K562 (cell line): ENCODE results near the gene MCM5. TPM values are rescaled to one million over a fixed set of nuclear protein-coding genes. Genes with fewer than 3 reads are reported as not detected.
A peak's percentile ranks its signal among the peaks of the same experiment; 100 is the strongest.

Source experiments
- ID3 ChIP-seq, 2 experiments: fragments of 250-450 bp in 1 of 2; fragments of 450-650 bp in 1 of 2; sonication (Bioruptor Pico) in 1 of 2; IDR thresholded peaks; 2 replicates each; pipeline versions ENCODE4 v1.6.1 to v1.8.0; 2016 to 2021; ENCODE audit warnings: mild to moderate bottlenecking in 2 of 2, moderate library complexity in 2 of 2, missing compliant biosample characterization in 1 of 2, missing genetic modification characterization in 1 of 2
- LEF1 ChIP-seq: fragments of 450-650 bp; IDR thresholded peaks from 2 replicates; pipeline ENCODE4 v1.6.1; 2016; ENCODE audit warnings: mild to moderate bottlenecking
- MAFG ChIP-seq: fragments of 450-650 bp; conservative IDR thresholded peaks from 2 replicates; pipeline ENCODE4 v1.6.1; 2016; ENCODE audit warnings: missing genetic modification characterization, missing compliant biosample characterization
- MTF1 ChIP-seq: fragments of 250-450 bp; sonication (Bioruptor Pico); IDR thresholded peaks from 2 replicates; pipeline ENCODE4 v1.9.0; 2021; ENCODE audit warnings: moderate library complexity, mild to moderate bottlenecking, inconsistent platforms, borderline replicate concordance
- NCOA6 ChIP-seq: fragments of 450-650 bp; IDR thresholded peaks from 2 replicates; pipeline ENCODE4 v1.6.1; 2017; ENCODE audit warnings: mild to moderate bottlenecking
- POLR2A ChIP-seq: fragments of 450-650 bp; conservative IDR thresholded peaks from 2 replicates; pipeline ENCODE4 v1.6.1; 2016
- PYGO2 ChIP-seq: fragments of 450-650 bp; IDR thresholded peaks from 2 replicates; pipeline ENCODE4 v1.6.1; 2016; ENCODE audit warnings: mild to moderate bottlenecking, missing genetic modification characterization, moderate library complexity, missing compliant biosample characterization
- SAP30 ChIP-seq: fragments of 200-600 bp; sonication (generic); IDR thresholded peaks from 2 replicates; pipeline ENCODE4 v1.6.1; 2012; ENCODE audit warnings: borderline replicate concordance, low read depth, mild to moderate bottlenecking, moderate library complexity, low read length, control low read depth, inconsistent platforms; ENCODE audit not compliant: insufficient read depth, poor library complexity, severe bottlenecking
- ZNF318 ChIP-seq, 2 experiments: fragments of 450-650 bp; IDR thresholded peaks; 2 replicates each; pipeline ENCODE4 v1.6.1; 2016; ENCODE audit warnings: mild to moderate bottlenecking in 2 of 2, borderline replicate concordance in 1 of 2, low read depth in 1 of 2, moderate library complexity in 1 of 2
- ZNF511 ChIP-seq: sonication (generic); formaldehyde crosslinking; IDR thresholded peaks from 2 replicates; pipeline ENCODE4 v1.8.0; 2022; ENCODE audit warnings: mild to moderate bottlenecking, missing genetic modification reagents
- ZNF609 ChIP-seq: sonication (generic); formaldehyde crosslinking; IDR thresholded peaks from 2 replicates; pipeline ENCODE4 v1.8.1; 2023; ENCODE audit warnings: missing genetic modification reagents, mild to moderate bottlenecking, borderline replicate concordance
- polyA plus RNA-seq, 8 experiments: library from polyadenylated mRNA; depleted of rRNA in 4 of 8; stranded (reverse) in 5 of 8; unstranded in 3 of 8; fragments of >200 nt; fragmentation: Nextera tagmentation in 2 of 8; fragmentation: Illumina TruSeq in 1 of 8; extraction: Ambion mirVana in 2 of 8; extraction: Trizol in 1 of 8; gene quantifications; 2 replicates each; pipeline versions ENCODE4 v1.2.1 to v1.2.3, GENCODE V29; 2011 to 2014; ENCODE audit warnings: inconsistent platforms in 1 of 8, missing spikeins in 1 of 8
- total RNA-seq, 7 experiments: library from RNA; depleted of rRNA in 6 of 7; stranded (reverse); fragments of >200 nt in 6 of 7; fragmentation: Illumina TruSeq in 2 of 7; extraction: Trizol in 2 of 7; gene quantifications; 2 replicates each; pipeline versions ENCODE4 v1.2.1 to v1.2.3, GENCODE V29; 2011 to 2021; ENCODE audit warnings: low replicate concordance in 1 of 7

MCM5 gene
- total and polyA plus RNA-seq, 9 of the 15 experiments (the other 6 are each of a cell fraction or from before 2014, with no cell fraction given): 5.6 to 180 (median 66.1) TPM

- TF ChIP-seq ID3 (CRISPR knock-in tag; IDR thresholded peaks at IDR 0.05) (no peak), ID3 (tag; IDR thresholded peaks at IDR 0.05) (peak; percentile 64; the same call in 1 of the 2 replicates), MTF1 (CRISPR knock-in tag) (no peak), SAP30 (peak; percentile 43), POLR2A (peak; percentile 51; the same call in 1 of the 2 replicates), ZNF318 (IDR thresholded peaks at IDR 0.05; ENCODE audit: borderline replicate concordance in 1 of 2, low read depth in 1 of 2) (peak in 1 of 2 experiments; percentile 100; a peak in 2 of 4 replicates), LEF1 (peak; percentile 86), ZNF511 (no peak), MAFG (tag) (peak; percentile 100), ZNF609 (CRISPR knock-in tag) (no peak), PYGO2 (tag) (no peak), NCOA6 (no peak)
Observed at GRCh38 chr22:35376728-35377472, 23.0 kb upstream of the MCM5 start (continued).
